Fibroblast of mammary gland (primary cell): ENCODE results near the gene KIF6.
"Not testable (repeated sequence)": the region's sequence is repeated elsewhere in the genome, so short reads cannot be mapped to it uniquely, and the experiment has no call there.

Source experiments
- DNase-seq: peaks from one replicate; pipeline ENCODE4 v3.0.0-alpha.2; 2010; ENCODE audit warnings: low read depth
- H3K4me3 ChIP-seq: 2 replicates; pipeline ENCODE4 v1.5.1; 2011; ENCODE audit warnings: low read depth, mild to moderate bottlenecking, low read length, moderate library complexity; ENCODE audit not compliant: control insufficient read depth
- TF ChIP-seq, protein P1 (sequence below): conservative IDR thresholded peaks from 2 replicates; pipeline ENCODE4 v1.5.1; 2011; ENCODE audit warnings: low read depth, low read length, inconsistent platforms; ENCODE audit not compliant: control insufficient read depth, insufficient read depth

KIF6 gene

DNA sequence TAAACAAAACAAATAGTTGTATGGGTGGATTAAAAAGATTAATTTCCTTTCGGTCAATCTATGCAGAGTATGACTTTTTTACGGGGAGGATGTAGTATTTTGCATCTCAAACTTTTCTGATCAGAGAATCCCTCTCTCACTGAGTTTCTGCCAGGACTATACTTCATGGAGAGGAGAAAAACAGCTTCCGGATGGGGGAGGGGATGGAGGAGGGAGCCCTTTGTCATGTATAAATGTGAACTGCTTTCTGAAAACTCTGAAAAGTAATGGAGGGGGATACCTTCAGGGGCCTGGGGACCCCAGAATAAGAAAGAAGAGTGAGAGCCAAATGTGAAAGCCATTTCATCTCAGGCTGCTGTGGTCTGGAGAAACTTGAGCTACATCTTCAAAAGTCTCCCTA lies 229.6 kb downstream of the KIF6 start:
- no peak overlapping the region for H3K4me3 ChIP-seq
- no peak for DNase-seq
- TF ChIP-seq, protein P1, sequence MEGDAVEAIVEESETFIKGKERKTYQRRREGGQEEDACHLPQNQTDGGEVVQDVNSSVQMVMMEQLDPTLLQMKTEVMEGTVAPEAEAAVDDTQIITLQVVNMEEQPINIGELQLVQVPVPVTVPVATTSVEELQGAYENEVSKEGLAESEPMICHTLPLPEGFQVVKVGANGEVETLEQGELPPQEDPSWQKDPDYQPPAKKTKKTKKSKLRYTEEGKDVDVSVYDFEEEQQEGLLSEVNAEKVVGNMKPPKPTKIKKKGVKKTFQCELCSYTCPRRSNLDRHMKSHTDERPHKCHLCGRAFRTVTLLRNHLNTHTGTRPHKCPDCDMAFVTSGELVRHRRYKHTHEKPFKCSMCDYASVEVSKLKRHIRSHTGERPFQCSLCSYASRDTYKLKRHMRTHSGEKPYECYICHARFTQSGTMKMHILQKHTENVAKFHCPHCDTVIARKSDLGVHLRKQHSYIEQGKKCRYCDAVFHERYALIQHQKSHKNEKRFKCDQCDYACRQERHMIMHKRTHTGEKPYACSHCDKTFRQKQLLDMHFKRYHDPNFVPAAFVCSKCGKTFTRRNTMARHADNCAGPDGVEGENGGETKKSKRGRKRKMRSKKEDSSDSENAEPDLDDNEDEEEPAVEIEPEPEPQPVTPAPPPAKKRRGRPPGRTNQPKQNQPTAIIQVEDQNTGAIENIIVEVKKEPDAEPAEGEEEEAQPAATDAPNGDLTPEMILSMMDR: no peak

DNA sequence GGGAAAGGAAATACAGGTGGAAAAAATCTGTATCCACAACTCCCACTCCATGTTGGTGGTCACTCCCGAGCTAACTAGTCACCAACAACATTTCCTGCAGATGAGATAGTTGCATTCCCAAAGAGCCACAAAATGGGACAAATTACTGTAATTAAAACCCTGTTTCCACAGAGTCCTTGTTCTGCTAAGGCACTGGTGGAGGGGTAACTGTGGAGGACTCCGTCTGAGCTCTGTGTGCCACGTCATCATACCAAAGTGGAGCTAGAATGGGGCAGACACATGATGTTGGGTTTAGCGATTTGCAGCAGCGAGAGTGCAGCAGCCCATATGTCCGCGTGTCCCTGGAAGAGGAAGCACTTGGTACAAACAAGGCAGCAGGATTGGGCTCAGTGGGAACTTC lies 230.2 kb downstream of the KIF6 start:
- TF ChIP-seq, protein P1: no peak
- DNase-seq: no peak
- no peak overlapping the region for H3K4me3 ChIP-seq

DNA sequence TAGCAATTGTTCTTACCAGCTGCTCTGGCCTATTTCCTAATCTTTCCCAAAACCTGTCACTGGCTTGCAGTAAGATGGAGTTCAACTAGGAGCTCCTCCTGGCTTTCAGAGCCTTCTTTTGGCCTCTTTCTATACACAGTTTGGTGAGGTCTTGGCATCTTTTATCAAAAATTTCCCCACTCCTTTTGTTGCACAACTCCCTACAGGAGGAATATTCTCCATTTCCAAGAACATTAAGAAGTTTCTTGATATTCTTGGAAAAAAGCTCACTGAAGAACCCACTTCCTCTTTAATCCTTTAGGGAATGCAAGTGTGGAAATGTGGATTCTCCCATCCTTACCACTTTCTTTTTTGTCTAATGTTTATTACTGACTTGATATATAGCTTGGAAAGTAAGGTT lies 231.4 kb downstream of the KIF6 start:
- TF ChIP-seq, protein P1: no peak
- H3K4me3 ChIP-seq: no peak overlapping the region
- peak; percentile 8 for DNase-seq

DNA sequence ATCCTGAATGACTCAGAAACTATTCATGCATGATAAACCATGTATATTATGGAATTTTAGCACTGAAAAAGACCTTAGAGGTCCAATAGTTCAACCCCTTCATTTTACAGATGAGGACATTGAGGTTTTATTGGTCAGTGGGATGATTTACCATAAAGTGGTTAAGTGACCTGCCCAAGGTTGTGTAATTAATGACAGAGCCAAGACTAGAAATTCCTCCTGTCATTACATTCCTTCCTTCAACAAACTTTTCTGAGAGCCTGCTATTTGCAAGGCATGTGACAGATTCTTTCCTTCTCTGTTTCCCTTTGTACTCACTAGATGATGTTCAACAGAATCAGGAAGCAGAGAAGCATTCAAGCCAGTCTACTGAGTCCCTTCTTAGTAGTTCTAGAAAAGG lies 232.0 kb downstream of the KIF6 start:
- no peak overlapping the region for H3K4me3 ChIP-seq
- no peak for DNase-seq
- TF ChIP-seq, protein P1: no peak

DNA sequence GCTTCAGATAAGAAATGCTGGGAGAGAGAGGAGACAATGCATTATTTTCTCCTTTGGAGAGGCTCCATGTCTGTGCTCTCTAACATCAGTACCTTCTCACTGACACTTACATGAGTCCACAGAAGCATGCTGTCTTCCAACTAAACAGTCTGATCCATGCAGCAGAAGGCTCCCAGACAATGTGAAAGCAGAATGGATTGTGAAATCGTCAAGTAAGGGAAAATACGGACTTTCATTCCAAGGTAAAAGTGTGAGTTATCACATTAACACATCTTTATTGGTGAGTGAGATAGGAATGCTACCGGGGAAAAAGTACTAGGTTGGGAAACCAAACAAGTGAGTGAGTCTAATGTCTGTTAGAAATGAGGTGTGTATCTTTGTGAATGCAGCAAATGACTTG lies 235.1 kb downstream of the KIF6 start:
- no peak for DNase-seq
- H3K4me3 ChIP-seq: no peak overlapping the region
- TF ChIP-seq, protein P1: no peak

DNA sequence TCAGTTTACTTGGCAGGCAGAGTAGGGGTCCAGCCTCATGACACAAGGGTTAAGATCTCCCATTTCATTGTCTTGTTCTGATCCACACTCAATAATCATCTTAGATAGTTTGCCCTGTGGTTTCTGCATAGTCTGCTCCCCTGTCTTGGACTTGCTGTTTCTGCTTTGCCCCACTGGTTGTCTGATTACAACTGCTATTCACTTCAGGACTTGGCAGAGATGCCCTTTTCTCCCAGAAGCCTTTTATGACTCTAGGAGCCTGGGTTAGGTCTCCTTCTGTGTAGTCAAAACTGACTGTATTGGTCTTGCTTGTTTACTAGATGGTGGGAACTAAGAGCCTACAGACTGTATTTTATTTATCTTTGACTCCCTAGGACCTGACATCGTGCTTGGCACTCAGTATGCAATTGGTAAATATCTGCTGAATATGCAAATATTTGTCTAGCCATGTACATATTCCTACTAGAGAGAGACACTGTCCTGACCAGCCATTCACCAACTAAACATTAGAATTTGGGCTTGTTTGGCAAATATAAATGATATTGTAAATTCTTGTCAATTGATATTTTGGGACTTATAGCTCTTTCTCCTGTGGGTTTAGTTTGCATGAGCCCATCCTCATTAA lies 236.8 kb downstream of the KIF6 start:
- TF ChIP-seq, protein P1: no peak
- no peak for DNase-seq
- no peak overlapping the region for H3K4me3 ChIP-seq

DNA sequence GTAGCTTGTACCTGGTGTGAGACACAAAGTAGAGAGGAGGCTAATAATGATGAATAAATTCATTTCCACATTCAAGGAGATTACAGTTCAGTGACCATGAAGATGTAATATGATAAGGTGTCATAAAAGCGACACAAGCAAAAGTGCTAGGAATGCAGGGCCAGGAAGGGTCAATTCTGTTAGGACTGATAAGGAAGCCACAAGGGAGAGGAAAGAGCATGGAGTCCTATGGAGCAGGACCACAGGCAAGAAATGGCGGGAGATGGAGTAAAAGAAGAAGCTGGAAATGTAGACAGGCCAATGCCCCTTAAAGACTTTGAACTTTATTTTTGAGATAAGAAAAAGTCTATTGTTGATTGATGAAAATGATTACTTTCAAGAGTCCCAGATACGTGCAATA lies 240.9 kb downstream of the KIF6 start:
- TF ChIP-seq, protein P1: no peak
- H3K4me3 ChIP-seq: no peak overlapping the region
- no peak for DNase-seq

DNA sequence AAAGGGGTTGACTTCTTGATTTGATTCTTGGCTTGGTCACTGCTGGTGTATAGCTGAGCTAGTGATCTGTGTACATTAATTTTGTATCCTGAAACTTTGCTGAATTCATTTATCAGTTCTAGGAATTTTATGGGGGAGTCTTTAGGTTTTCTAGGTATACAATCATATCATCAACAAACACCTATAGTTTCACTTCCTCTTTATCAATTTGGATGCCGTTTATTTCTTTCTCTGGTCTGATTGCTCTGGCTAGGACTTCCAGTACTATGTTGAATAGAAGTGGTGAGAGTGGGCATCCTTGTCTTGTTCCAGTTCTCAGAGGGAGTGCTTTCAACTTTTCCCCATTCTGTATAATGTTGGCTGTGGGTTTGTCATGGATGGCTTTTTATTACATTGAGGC lies 245.4 kb downstream of the KIF6 start:
- not testable (repeated sequence) for H3K4me3 ChIP-seq, DNase-seq
